Activated gamma-delta T cell (primary cell): ENCODE measurements around the gene BCORL1.

ENCODE experiments used
- DNase-seq: peaks from one replicate; lab custom pipeline; 2025; lab: John Stamatoyannopoulos, UW

Gene BCORL1

DNA sequence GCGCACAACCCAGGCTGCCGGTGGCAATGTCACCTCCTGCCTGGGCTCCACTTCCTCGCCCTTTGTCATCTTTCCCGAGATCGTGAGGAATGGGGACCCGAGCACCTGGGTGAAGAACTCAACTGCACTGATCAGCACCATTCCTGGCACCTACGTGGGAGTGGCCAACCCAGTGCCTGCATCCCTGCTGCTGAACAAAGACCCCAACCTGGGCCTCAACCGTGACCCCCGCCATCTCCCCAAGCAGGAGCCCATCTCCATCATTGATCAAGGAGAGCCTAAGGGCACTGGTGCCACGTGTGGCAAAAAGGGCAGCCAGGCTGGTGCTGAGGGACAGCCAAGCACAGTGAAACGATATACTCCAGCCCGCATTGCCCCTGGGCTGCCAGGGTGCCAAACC, 32.3 kb downstream of the BCORL1 start:
- DNase-seq: no peak

- DNase-seq: no peak
Measured at GRCh38 chrX:130015181-130015580, 32.7 kb downstream of the BCORL1 start.

- DNase-seq: no peak
Measured at GRCh38 chrX:130018143-130018542, 35.7 kb downstream of the BCORL1 start.

DNA sequence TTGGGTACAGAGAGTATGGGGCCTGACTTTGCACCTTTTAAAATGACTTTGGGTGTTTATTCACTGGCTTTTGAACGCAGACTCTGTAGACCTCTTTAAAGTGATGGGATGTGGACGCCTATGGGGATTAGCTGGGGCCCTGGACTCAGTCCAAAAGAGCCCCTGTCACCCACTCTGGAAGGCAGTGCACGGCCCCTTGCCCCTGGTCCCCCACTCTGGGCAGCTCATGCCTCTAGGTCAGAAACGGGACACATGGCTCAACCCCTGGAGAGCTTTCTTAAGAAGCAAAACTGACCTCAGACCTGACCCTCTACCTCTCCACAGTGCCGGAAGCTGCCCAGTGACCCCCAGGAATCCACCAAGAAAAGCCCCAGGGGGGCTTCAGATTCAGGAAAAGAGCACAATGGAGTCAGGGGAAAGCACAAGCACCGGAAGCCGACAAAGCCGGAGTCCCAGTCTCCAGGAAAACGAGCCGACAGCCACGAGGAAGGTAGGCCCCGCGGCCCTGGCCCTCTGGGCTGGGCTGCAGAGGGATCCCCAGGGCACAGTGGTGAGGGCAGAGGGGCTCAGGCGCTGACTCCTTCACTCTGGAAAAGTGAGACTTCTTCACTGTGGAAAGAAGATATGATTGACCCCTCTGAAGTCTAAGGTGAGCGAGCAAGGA, 38.4 kb downstream of the BCORL1 start:
- DNase-seq: no peak

DNA sequence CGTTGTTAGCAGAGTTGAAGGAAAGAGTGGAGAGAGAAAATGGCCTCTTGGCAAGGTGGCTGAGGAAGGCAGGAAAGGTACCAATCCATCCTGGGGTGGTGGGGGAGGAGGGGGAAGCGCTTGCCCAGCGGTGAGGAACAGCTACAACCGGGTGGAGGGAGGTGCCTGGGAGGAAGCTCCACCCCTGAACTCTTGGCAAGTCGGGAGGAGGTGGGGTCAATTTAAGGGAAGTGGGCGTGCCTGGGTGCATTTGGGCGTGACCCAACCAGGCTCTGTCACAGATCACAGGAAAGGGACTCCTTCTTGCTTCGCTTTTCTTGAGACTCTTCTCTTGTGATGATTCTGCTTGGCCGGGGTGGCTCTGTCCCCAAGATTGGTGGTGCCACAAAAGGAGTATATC, 41.7 kb downstream of the BCORL1 start:
- DNase-seq: peak; percentile 20

DNA sequence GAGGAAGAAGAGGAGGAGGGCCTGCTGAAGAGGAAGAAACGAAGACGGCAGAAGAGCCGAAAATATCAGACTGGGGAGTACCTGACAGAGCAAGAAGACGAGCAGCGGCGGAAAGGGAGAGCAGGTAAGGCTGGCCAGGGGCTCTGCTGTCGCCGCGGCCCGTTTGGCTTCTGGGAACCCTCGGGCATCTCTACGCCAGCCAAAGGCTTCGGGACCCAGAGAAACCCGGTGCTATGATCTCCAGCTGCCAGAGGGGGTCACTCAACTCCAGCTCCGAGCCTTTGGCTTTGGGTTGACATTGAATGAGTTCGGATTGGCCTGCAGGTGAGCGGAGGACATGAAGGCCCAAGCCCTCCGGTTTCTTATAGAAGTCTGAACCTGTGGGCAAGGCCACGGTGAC, 42.8 kb downstream of the BCORL1 start:
- DNase-seq: no peak

DNA sequence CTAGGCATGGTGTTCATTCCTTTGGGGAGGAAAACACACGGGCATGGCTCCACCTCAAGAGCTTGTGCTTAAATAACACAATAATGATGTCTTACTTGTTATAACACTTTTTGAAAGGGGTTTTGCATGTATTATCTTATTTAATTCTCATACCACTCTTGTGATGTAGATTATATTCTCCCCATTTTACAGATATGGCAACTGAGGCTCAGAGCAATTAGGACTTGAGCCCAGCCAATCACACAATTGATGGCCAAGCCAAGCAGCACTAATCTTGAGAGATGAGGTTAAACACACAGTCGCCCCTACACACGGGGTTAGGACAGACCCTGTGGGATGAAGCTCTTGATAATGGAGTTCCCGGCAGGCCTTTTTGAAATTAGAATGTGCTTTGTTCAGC, 45.1 kb downstream of the BCORL1 start:
- DNase-seq: no peak

- peak; percentile 13 for DNase-seq
Measured at GRCh38 chrX:130028196-130028595, 45.8 kb downstream of the BCORL1 start.

DNA sequence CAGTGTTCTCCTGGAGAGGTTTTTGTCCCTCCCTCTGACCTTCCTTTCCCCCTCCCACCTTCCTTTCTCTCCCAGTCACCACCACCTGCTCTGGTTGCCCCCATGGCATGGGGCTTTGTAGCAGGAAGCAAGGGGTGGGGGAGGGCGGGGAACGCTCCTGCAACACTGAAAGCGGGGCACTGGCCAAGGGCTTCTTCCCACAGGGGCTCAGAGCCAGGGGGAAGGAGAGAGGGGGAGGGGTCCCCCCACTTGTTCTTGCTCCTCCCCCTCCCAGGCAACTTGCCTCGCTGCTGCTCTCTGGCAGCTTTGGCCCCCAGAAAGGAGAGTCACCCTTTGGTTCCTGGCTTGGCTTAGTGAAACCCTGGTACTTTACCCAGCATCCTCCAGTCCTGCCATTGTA, 48.4 kb downstream of the BCORL1 start:
- DNase-seq: no peak

GRCh38 chrX:130032552-130032951, 50.1 kb downstream of the BCORL1 start:
- DNase-seq: no peak

GRCh38 chrX:130034178-130034577, 51.7 kb downstream of the BCORL1 start:
- no peak for DNase-seq

DNA sequence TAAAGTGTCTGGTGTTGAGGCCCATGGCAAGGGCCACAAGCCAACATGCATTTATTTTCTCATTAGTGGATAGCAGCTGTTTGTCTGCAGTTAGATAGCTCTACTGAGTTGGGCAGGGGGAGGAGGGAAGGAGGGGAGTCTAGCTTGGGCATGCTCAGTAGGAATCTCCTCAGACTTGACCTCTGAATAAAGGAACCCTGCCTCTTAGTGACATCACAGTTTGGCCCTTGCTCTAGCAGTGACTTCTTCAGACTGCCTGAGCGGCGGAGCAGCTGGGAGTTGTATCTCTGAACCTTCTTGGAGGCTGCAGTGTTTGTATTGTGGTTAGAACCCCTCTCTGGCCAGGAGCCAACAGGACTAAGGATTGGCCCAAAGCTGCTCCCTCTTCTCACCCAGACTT, 57.4 kb downstream of the BCORL1 start:
- DNase-seq: no peak

DNA sequence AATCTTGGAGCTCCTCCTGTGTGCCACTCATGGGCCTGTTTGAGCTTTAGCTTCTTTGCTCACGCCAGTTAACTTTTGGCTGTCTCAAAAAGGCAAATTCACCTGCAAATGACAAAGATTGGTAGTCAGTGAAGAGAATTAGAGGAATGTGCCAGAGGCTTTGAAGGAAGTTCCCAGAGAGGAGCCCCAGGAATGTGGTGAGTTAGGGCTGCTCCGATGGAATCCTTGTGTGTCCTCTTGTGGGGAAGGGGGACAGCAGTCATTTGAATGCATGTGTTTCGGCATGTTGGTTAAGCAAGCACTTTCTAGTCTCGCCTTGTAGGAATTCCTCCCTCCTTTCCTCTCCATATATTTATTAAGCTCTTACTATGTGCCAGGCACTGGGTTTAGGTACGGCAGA, 65.0 kb downstream of the BCORL1 start:
- DNase-seq: no peak

- DNase-seq: no peak
Measured at GRCh38 chrX:130048686-130049222, 66.3 kb downstream of the BCORL1 start.

DNA sequence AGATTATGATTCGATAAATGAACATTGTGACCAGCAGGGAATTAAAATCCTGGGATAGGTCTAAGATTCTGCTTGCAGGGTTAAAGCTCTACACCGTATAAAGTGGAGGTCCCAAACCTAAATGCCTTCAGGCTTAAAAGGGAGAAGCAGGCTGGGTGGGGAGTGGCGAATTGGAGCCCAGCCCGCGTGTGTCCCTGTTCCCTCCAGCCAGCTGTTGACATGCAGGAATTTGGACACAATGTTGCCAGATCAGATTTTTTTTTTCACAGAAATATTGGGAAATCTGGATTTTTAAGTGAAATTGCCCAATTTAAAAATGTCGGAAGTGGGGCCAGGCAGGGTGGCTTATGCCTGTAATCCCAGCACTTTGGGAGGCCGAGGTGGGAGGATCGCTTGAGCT, 67.4 kb downstream of the BCORL1 start:
- no peak for DNase-seq

DNA sequence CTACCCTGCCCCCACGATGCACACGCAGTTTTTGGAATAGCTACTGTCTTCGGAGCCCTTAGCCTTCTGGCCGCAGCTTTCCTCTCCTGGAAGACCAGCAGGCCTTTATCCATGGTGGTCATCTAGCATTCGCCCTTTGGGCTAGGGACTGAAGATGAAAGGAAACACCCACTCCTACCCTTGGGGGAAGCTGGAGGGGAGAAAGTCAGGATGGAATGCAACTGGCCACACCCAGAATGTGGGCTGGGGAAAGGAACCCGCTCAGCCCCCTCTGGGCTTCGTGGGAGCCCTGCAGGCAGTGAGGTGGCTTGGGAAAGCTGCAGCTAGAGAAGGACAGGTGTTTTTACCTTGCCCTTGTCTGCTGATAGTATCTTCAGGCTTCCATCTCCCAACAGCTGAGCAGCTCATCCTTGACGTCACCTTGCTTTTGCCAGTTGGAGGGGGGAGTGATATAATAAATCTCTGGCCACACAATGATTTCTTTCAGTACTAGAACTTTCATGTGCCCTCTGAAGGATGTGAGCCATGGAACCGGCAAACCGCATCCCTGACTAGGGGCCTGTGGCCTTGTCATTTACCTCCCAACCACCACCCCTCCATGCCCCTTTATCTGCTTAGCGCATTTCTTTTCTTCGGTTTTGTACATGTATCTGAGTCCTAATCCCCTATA, 68.9 kb downstream of the BCORL1 start:
- no peak for DNase-seq

DNA sequence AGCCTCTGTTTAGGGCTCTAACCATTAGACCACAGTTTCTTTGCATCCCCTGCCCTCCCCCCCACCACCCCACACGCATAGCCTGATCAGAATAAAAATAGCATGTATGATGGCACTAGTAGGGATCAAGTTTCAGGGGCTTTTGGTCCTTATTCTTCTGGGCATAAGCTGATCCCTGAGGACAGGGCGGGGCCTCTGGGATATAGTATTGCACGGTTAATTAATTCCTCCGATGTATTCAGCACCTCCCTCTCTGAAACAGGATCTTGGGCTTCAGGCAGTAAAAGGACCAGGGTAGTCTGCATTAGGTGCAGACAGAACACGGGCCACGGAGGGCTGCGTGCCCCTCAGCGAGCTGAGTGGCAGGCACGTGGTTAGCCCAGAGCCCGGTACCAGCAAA, 70.8 kb downstream of the BCORL1 start:
- DNase-seq: no peak

DNA sequence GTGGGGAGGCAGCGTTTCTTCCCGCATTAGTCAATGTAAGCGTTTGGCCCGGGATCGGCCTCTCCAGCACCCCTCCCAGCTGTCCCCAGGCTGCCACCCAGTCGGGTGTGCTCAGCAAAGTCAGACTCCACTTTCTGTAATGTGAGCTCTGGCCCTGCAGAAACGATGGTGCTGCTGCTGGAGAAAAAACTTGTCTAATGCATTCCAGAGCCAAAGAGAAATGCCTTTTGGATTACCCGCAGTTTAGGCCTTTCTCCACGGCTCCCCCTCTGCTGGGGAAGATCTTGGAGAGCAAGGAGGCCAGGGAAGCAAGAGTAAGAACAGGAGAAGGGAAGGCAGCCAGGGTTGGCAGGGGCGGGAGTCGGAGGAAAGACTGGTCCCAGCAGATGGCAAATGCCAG, 72.7 kb downstream of the BCORL1 start:
- DNase-seq: no peak

- DNase-seq: no peak
Measured at GRCh38 chrX:130055899-130056298, 73.5 kb downstream of the BCORL1 start.

GRCh38 chrX:130057209-130057608, 74.8 kb downstream of the BCORL1 start:
- DNase-seq: no peak

GRCh38 chrX:130058652-130059051, 76.2 kb downstream of the BCORL1 start:
- DNase-seq: no peak

DNA sequence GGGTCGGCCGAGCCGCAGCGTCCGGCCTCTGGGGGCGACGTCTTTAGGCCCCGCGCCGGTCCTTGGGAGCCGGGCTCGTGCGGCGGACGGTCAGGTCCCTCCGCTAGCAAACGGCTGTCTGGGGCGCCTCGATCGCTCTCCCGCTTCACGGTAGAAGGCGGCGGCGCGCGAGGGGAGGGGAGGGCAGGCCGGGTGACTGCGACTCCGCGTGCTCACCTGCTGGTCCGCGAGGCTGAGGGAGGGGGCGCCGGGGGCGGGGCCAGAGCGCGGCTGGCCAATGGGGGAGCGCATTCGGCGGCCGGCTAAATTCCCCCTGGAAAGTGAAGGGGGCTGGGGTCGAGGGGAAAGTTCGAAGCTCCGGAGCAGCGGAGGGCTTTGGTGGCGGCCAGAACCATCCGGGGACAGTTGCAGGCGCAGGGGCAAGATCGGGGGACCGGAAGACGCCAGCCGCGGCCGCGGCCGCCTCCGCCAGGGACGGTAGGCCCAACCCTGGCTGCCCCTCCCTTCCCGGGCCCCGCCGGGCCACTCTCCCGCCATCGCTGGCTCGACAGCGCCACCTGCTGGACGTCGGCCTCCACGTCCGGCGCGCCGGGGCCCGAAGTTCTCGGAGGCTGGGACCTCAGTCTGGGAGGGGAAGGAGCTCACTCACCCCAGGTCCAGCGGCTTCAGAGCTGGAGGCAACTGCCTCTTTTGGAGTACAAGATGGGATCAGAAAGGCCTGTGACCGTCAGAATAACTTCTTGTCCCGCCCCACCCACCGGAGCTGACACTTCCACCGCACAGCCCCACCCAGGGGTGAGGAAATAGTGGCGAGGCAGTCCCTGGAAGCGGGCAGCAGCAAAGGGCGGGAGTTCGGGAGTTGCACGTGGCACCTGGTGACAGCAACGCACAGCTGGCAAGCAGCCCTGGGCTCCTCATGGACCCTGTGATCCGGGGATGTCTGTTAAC, 78.0 kb downstream of the BCORL1 start:
- DNase-seq: peak; percentile 66
